ENCODE results near the gene DBF4.
A peak's percentile ranks its signal among the peaks of the same experiment; 100 is the strongest.
"Not testable (repeated sequence)": the region's sequence is repeated elsewhere in the genome, so short reads cannot be mapped to it uniquely, and the experiment has no call there.

The DBF4 gene, protein sequence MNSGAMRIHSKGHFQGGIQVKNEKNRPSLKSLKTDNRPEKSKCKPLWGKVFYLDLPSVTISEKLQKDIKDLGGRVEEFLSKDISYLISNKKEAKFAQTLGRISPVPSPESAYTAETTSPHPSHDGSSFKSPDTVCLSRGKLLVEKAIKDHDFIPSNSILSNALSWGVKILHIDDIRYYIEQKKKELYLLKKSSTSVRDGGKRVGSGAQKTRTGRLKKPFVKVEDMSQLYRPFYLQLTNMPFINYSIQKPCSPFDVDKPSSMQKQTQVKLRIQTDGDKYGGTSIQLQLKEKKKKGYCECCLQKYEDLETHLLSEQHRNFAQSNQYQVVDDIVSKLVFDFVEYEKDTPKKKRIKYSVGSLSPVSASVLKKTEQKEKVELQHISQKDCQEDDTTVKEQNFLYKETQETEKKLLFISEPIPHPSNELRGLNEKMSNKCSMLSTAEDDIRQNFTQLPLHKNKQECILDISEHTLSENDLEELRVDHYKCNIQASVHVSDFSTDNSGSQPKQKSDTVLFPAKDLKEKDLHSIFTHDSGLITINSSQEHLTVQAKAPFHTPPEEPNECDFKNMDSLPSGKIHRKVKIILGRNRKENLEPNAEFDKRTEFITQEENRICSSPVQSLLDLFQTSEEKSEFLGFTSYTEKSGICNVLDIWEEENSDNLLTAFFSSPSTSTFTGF

DNA sequence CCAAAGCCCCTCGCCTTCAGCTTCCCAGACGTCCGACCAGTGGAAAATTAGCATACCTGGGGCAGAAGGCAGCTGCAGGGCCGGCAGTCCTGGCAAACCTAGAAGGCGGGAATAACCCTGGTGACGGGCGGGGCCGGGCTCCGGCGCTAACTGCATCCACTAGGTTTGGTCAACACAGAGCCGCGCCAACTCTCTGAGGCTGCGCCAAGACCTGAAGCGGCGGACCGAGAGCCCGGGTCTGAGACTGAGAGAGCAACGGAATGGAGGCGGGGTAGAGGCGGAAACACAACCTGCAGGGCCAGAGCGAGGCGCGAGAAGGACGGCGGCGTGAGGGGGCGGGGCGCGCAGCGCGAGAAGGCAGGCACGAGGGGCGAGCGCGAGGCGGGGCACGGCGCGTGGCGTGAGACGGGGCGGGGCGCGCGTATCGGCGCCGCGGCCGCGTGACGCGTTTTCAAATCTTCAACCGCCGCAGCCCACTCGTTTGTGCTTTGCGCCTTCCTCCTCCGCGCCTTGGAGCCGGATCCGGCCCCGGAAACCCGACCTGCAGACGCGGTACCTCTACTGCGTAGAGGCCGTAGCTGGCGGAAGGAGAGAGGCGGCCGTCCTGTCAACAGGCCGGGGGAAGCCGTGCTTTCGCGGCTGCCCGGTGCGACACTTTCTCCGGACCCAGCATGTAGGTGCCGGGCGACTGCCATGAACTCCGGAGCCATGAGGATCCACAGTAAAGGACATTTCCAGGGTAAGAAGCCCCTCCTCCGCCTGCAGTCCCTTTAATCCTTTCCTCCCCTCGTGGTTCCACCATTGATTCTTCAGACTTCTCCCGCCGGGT is at the start of gene DBF4, which contains the start of gene SLC25A40:
TSS of gene DBF4 (plus strand) at position 454 of the 829 bp plus-strand sequence. CDS start at position 694, 240 bp downstream.
TSS of gene SLC25A40 (minus strand) at position 321 of the 829 bp plus-strand sequence. CDS start 17,633 bp downstream, outside the sequence.
- Mint-ChIP-seq H3K27ac (peak within 1 kb of the TSS; percentile 97), H3K4me1 (ENCODE audit: low read depth) (peaks cover 42% of the 10 kb centered on the region), H3K4me3 (peak within 1 kb of the TSS; percentile 97), H3K27me3 (ENCODE audit: low read depth) (no peaks in the 10 kb centered on the region), H3K9me3 (peaks cover 18% of the 10 kb centered on the region), H3K36me3 (ENCODE audit: low read depth) (peaks cover 48% of the 10 kb centered on the region)
- peak; percentile 98 for DNase-seq (ENCODE audit: low spot score)

DNA sequence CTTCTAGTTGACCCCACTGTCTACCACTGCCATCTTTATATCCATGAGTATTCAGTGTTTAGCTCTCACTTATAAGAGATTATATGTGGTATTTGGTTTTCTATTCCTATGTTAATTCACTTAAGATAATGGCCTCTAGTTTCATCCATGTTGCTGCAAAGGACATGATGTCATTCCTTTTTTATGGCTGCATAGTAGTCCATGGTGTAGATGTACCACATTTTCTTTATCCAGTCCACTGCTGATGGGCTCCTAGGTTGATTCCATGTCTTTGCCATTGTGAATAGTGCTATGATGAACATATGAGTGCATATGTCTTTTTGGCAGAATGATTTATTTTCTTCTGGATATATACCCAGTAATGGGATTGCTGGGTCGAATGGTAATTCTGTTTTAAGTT is 47.9 kb upstream of the DBF4 start:
- not testable (repeated sequence) for DNase-seq (ENCODE audit: low spot score); H3K27ac Mint-ChIP-seq; H3K4me3 Mint-ChIP-seq; H3K4me1 Mint-ChIP-seq (ENCODE audit: low read depth); H3K27me3 Mint-ChIP-seq (ENCODE audit: low read depth)
- peaks cover 27% of the 10 kb centered on the region for H3K9me3 Mint-ChIP-seq
- H3K36me3 Mint-ChIP-seq (ENCODE audit: low read depth) = peaks cover 25% of the 10 kb centered on the region

DNA sequence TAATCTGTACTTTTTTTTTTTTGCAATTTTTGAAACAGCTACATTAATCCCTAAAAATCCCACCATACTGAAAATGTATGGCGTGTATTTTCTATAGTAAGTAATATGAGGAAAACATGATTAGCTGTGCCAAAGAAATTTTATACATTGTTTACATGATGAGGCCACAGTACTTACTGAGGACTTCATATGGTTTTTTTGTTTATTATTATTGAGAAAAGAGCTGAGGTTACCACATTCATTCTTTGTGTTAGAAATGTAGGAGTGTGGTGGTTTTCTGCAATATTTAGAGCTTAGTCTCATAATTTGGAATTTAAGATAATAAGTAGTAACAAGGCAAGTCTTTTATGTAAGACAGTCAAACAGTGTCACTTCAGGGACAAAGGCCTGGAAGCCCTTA is 45.2 kb upstream of the DBF4 start:
- no peaks in the 10 kb centered on the region for H3K27me3 Mint-ChIP-seq (ENCODE audit: low read depth)
- peaks cover 8% of the 10 kb centered on the region for H3K9me3 Mint-ChIP-seq
- peaks cover 32% of the 10 kb centered on the region for H3K36me3 Mint-ChIP-seq (ENCODE audit: low read depth)
- H3K4me3 Mint-ChIP-seq = no peak overlapping the region
- no peaks in the 10 kb centered on the region for H3K4me1 Mint-ChIP-seq (ENCODE audit: low read depth)
- no peak overlapping the region for H3K27ac Mint-ChIP-seq
- no peak for DNase-seq (ENCODE audit: low spot score)

DNA sequence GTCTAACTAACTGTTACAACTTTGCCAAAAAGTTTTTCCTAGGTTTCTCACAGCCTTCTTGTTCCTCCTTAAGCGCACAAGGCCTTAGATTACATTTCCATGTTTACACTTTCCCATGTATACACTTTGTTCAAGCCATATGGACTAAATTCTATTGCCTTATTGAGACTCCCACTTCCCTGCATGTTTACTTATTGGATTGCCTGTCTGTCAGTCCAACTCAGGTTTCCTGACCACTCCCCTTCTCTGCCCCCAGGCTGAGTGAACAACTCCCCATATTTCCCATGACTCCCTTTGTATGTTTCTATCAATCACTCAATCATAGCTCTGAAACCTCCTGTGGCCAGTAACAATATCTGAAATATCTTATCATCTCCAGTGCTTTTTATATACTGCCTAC is 43.2 kb upstream of the DBF4 start:
- no peak overlapping the region for H3K27ac Mint-ChIP-seq

DNA sequence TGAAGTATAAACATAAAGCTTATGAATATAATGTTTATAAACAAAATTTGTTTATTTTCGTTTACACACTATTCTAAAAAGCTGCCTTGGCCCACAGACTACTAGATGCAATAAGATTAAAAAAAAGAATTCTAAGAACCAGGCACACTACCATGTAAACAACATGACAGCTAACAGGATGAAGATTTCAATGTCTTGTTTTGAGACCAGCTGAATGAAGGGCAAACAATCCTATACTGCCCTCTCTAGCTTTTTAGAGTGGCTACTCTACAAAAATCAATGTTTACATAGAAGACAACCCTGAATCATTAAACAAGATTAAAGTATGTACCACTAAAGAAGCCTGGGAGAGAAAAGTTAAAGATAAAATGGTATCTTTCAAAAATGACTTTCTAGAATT is 38.7 kb upstream of the DBF4 start:
- H3K36me3 Mint-ChIP-seq (ENCODE audit: low read depth) = peaks cover 28% of the 10 kb centered on the region
- H3K27ac Mint-ChIP-seq = no peak overlapping the region
- no peak for DNase-seq (ENCODE audit: low spot score)
- no peaks in the 10 kb centered on the region for H3K27me3 Mint-ChIP-seq (ENCODE audit: low read depth)
- H3K4me1 Mint-ChIP-seq (ENCODE audit: low read depth) = peaks cover 5% of the 10 kb centered on the region
- H3K4me3 Mint-ChIP-seq = no peak overlapping the region
- H3K9me3 Mint-ChIP-seq = no peaks in the 10 kb centered on the region

More for the DNA sequence above, 43.2 kb upstream of the DBF4 start:
- H3K4me1 Mint-ChIP-seq (ENCODE audit: low read depth) = no peaks in the 10 kb centered on the region
- H3K36me3 Mint-ChIP-seq (ENCODE audit: low read depth) = peaks cover 32% of the 10 kb centered on the region
- H3K9me3 Mint-ChIP-seq = no peaks in the 10 kb centered on the region
- no peak overlapping the region for H3K4me3 Mint-ChIP-seq
- DNase-seq (ENCODE audit: low spot score) = no peak
- no peaks in the 10 kb centered on the region for H3K27me3 Mint-ChIP-seq (ENCODE audit: low read depth)

DNA sequence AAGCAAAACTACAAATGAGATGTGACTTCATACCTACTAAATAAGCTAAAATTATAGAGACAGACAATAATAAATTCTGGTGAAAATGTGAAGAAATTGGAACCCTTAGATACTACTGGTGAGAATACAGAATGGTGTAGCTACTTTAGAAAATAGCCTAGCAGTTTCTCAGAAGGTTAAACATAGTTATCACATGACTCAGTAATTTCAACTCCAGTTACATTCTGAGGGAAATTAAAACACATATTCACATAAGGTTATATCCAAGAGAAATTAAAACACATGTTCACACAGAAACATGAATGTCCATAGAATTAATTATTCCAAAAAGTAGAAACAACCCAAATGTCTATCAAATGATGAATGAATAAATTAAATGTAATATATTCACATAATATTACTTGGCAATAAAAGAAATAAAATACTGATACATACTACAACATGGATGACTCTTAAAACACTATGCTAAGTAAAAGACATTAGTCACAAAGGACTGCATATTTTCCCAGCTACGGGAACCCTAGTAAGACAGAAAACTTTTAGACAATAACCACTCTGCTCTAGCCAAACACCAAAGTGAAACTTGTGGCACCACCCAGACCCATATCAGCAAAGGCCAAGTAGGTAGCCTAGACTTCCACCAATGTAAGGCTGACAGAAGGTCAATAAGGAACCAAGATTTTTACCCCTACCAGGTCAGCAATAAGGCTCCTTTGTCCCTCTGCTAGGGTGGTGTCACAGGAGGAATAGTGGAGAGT is 25.3 kb upstream of the DBF4 start:
- Mint-ChIP-seq H3K27ac (no peak overlapping the region), H3K4me1 (ENCODE audit: low read depth) (peaks cover 9% of the 10 kb centered on the region), H3K4me3 (no peak overlapping the region), H3K27me3 (ENCODE audit: low read depth) (no peaks in the 10 kb centered on the region), H3K9me3 (no peaks in the 10 kb centered on the region), H3K36me3 (ENCODE audit: low read depth) (peaks cover 38% of the 10 kb centered on the region)
- no peak for DNase-seq (ENCODE audit: low spot score)

DNA sequence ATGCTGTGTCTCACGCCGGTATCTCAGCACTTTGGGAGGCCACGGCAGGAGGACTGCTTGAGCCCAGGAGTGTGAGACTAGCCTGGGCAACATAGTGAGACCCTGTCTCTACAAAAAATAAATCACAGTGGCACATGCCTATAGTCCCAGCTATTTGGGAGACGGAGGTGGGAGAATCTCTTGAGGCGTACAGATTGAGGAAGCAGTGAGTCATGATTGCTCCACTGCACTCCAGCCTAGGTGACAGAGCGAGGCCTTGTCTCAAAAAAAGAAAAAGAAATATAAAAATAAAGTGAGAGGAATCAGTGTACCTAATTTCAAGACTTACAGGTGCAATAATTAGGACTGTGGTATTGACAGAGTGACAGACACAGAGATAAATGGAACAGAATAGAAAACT is 24.0 kb upstream of the DBF4 start:
- H3K36me3 Mint-ChIP-seq (ENCODE audit: low read depth) = peaks cover 41% of the 10 kb centered on the region

DNA sequence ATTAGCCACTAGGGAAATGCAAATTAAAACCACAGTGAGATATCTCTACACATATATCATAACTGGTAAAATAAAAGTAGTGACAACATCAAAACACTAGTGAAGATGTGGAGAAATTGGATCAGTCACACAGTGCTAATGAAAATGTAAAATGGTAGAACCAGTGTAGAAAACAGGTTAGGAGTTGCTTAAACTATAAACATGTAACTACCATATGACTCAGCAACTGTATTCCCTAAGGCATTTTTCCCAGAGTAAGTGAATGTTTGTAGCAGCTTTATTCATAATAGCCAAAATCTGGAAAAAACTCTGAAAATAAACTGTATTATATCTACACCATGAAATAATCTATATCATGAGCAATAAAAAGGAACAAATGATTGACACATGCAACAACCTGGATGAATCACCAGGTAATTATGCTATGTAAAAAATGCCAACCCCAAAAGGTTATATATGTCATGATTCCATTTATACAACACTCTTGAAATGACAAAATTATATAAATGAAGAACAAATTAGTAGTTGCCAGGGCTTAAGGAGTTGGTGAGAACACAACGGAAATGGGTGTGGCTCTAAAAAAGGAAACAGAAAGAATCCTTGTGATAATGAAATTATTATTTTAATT is 22.9 kb upstream of the DBF4 start:
- H3K4me3 Mint-ChIP-seq = no peak overlapping the region
- no peaks in the 10 kb centered on the region for H3K27me3 Mint-ChIP-seq (ENCODE audit: low read depth)
- H3K9me3 Mint-ChIP-seq = no peaks in the 10 kb centered on the region
- peaks cover 9% of the 10 kb centered on the region for H3K4me1 Mint-ChIP-seq (ENCODE audit: low read depth)
- no peak overlapping the region for H3K27ac Mint-ChIP-seq
- DNase-seq (ENCODE audit: low spot score) = no peak
- H3K36me3 Mint-ChIP-seq (ENCODE audit: low read depth) = peaks cover 48% of the 10 kb centered on the region

More for the DNA sequence above, 24.0 kb upstream of the DBF4 start:
- Mint-ChIP-seq H3K4me1 (ENCODE audit: low read depth) (peaks cover 9% of the 10 kb centered on the region), H3K4me3 (no peak overlapping the region), H3K27ac (no peak overlapping the region), H3K9me3 (no peaks in the 10 kb centered on the region), H3K27me3 (ENCODE audit: low read depth) (no peaks in the 10 kb centered on the region)
- DNase-seq (ENCODE audit: low spot score) = no peak

DNA sequence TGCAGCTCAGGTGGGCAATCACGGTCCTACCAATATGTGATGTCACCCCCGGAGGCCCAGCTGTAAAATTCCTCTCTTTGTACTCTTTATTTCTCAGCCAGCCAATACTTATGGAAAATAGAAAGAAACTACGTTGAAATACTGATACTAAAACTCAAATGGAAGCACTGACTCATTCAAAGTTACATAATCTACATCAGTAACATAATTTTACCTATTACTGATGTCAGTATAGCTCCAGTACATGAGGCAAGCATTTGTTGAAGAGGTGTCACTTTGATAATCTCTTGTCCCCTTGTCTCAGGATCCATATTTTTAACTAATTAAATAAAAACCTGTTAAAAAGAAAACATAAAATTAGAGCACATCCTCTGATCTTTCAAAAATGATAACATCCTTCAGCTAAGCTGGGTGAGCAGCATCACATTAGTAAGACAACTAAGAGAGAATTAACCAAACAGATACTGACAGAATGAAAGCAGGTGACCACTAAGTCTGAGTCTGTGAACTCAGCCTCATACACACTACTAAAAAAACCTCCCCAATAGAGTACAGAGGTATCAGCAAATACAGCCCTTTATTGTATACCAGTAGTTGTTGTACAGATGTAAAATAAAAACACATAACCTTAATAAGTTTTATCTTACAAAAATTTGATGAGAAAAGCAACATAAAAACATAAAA is 17.7 kb upstream of the DBF4 start:
- no peak for DNase-seq (ENCODE audit: low spot score)
- H3K27ac Mint-ChIP-seq = no peak overlapping the region
- H3K4me3 Mint-ChIP-seq = no peak overlapping the region
- H3K9me3 Mint-ChIP-seq = peaks cover 5% of the 10 kb centered on the region
- peaks cover 5% of the 10 kb centered on the region for H3K4me1 Mint-ChIP-seq (ENCODE audit: low read depth)
- H3K27me3 Mint-ChIP-seq (ENCODE audit: low read depth) = no peaks in the 10 kb centered on the region
- peaks cover 53% of the 10 kb centered on the region for H3K36me3 Mint-ChIP-seq (ENCODE audit: low read depth)

DNA sequence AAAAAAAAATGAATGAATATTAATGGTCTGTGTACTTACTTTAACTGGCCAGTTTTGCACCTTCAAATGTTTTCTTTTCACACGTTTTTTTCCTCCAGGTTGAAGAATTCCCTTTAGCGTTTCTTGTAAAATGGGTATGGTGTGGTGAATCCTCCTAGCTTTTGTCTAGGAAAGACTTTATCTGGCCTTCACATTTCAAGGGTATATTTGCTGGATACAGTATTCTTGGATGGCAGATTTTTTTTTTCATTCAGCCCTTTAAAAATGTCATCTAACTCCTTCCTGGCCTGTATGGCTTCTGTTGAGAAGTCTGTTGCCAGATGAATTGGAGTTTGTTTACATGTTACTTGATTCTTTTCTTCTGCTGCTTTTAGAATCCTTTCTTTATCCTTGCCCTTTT is 10.2 kb upstream of the DBF4 start:
- Mint-ChIP-seq H3K27me3 (ENCODE audit: low read depth) (no peaks in the 10 kb centered on the region), H3K4me3 (no peak overlapping the region), H3K36me3 (ENCODE audit: low read depth) (peaks cover 83% of the 10 kb centered on the region), H3K4me1 (ENCODE audit: low read depth) (peaks cover 3% of the 10 kb centered on the region), H3K27ac (no peak overlapping the region), H3K9me3 (peaks cover 60% of the 10 kb centered on the region)
- DNase-seq (ENCODE audit: low spot score) = no peak

DNA sequence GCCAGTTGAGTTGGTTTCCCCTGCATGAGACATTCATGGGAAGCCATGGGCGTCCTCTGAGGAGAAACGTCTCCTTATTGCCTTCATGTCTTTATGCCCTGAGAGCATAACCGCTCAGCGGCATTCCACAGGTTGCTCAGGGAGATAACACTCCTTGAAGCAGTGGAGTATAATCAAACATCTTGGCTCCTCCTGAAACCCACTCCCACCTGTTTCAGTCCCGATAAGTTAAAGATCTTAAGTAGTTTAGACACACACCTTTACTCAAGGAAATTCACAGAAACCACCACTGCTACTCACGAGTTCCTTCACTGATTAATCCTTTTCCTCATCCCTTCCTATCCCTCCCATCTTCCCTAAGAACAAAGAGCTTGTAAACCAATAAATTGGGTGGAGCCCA is 9.8 kb upstream of the DBF4 start:
- not testable (repeated sequence) for H3K27me3 Mint-ChIP-seq (ENCODE audit: low read depth); H3K27ac Mint-ChIP-seq; DNase-seq (ENCODE audit: low spot score); H3K4me3 Mint-ChIP-seq; H3K4me1 Mint-ChIP-seq (ENCODE audit: low read depth)
- H3K9me3 Mint-ChIP-seq = peaks cover 64% of the 10 kb centered on the region
- peaks cover 85% of the 10 kb centered on the region for H3K36me3 Mint-ChIP-seq (ENCODE audit: low read depth)

DNA sequence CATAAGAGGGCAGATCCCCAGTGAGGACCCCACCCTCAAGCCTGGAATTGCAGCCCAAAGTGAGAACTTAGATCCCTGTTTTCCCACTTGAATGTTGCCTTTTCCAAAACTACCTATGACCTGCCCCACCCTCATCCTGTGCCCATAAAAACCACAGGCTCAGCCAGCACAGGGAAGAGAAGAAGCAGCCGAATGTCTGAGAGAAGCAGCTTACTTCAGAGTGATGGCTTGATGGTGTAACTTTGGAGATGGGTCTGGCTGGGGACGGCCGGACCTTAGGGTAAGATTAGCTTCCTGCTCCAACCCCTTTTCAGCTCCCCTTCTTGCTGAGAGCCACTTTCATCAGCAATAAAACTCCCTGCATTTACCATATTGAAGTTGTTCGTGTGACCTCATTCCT is 5.8 kb upstream of the DBF4 start:
- H3K4me1 Mint-ChIP-seq (ENCODE audit: low read depth) = peaks cover 25% of the 10 kb centered on the region
- no peak for DNase-seq (ENCODE audit: low spot score)
- H3K27me3 Mint-ChIP-seq (ENCODE audit: low read depth) = no peaks in the 10 kb centered on the region
- H3K4me3 Mint-ChIP-seq = no peak overlapping the region
- H3K27ac Mint-ChIP-seq = no peak overlapping the region
- H3K9me3 Mint-ChIP-seq = peaks cover 65% of the 10 kb centered on the region
- H3K36me3 Mint-ChIP-seq (ENCODE audit: low read depth) = peaks cover 83% of the 10 kb centered on the region

Data from T-helper 2 cell treated with Interferon-gamma antibody and Interleukin-4, amounts not matched to agents 5 μg/mL and 100 μg/mL, for 36 hours (primary cell).